Fibroblast of peridontal ligament (primary cell): Measurements from ENCODE around the gene DEFB131A.
"Not testable (repeated sequence)": the region's sequence is repeated elsewhere in the genome, so short reads cannot be mapped to it uniquely, and the experiment has no call there.

Experiments used
- DNase-seq: peaks from one replicate; pipeline ENCODE4 v3.0.0-alpha.2; 2010; ENCODE audit errors: extremely low read depth

Gene DEFB131A

GRCh38 chr4:9494256-9495035 lies 50.2 kb downstream of the DEFB131A start:
- DNase-seq, result not testable (repeated sequence)

- DNase-seq, result not testable (repeated sequence)
Measured at GRCh38 chr4:9495443-9495842, 51.2 kb downstream of the DEFB131A start.

DNA sequence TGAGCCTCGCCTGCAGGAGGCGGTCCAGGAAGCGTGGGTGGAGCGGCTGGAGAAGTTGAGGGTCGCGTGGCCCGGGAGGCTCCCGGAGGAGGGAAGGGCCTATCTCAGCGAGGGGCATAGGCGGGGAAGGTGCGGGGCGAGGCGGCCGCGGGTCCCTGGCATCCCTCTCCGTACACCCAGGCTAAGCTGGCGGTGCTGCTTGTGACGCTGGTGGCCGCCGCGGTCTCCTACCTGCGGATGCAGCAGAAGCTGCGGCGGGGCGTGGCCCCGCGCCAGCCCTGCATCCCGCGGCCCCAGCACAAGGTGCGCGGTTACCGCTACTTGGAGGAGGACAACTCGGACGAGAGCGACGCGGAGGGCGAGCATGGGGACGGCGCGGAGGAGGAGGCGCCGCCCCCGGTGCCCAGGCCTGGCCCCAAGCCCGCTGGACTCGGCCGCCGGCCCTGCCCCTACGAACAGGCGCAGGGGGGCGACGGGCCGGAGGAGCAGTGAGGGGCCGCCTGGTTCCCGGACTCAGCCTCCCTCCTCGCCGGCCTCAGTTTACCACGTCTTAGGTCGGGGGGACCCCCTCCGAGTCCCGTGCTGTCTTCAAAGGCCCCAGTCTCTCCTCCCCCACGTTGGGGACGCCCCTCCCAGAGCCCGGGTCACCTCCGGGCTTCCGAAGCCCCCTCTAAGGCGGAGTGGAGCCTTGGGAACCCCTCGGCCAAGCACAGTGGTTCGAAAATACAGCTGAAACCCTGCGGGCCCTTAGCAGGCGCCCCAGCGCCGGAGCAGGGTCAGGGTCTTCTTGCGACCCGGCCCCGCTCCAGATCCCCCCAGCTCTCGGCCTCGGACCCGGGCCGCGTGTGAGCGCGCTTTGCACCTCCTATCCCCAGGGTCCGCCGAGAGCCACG lies 53.6 kb downstream of the DEFB131A start:
- not testable (repeated sequence) for DNase-seq

DNA sequence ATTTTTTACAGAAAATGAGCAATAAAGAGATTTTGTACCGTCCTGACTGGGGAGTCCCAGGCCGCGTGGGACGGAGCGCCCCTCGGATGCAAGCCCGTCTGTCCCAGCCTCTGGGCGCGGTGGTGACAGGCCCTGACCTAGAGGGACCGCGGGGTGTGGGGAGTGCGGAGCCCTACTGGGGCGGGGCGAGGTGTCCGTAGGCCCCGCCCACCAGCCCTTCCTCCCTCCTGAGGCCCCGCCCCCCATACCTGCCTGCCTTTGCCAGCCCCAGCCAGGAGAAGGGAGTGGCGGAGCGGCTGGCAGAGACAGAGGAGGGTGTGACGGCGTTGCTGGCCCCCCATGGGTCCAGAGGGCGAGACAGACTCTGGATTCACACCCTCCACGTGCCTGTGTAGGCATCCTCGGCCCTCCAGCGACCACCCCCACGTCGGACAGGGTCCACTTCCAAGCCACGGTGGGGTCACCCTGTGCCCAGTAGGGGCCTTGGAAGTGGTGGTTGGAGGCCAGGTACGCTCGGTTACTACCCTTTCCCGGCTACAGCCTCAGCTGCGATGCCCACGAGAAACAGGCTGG lies 54.3 kb downstream of the DEFB131A start:
- DNase-seq, result not testable (repeated sequence)

DNA sequence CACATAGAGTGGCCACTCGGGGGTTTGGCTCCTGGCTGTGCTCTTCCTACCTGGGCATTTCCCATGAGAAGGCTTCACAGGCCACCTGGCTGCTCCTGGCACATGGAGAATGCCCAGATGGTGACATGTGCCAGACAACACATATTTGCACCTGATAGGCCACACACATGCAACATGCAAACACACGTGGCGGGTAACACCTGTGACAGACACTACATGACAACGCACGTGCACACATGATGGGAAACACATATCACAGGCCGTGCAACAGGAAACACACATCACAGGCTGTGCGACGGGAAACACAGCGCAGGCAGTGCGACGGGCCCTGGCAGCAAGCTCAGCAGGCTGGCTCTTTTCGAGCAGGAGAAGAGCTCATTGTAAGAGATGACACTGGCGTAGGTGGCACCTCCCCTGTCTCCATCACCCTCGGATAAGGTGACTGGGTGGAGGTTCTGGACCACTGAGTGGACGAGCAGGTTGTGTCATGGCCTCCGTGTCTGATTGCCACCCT lies 55.8 kb downstream of the DEFB131A start:
- not testable (repeated sequence) for DNase-seq
